GM21528 (cell line): ENCODE measurements around the gene AOAH.
A peak's percentile ranks its signal among the peaks of the same experiment; 100 is the strongest.

Experiments
- ATAC-seq: cut with Tn5 transposase; IDR thresholded peaks from one replicate; pipeline ENCODE4 v1.9.1; 2021; ENCODE audit warnings: mild to moderate bottlenecking, moderate library complexity; ENCODE audit not compliant: unreplicated experiment, low FRiP score

AOAH gene

GRCh38 chr7:36723951-36724664, at the start of gene AOAH:
TSS of gene AOAH (minus strand) at chr7:36724494. CDS start at chr7:36724148, 346 bp downstream.
- peak; percentile 84 for ATAC-seq

- no peak for ATAC-seq
Measured at GRCh38 chr7:36766451-36766850, 42.2 kb upstream of the AOAH start.

GRCh38 chr7:36765605-36766004, 41.3 kb upstream of the AOAH start:
- ATAC-seq = no peak

GRCh38 chr7:36764929-36765328, 40.6 kb upstream of the AOAH start:
- no peak for ATAC-seq

- no peak for ATAC-seq
Measured at GRCh38 chr7:36763132-36763816, 39.0 kb upstream of the AOAH start.

- ATAC-seq = no peak
Measured at GRCh38 chr7:36762394-36762793, 38.1 kb upstream of the AOAH start.

- no peak for ATAC-seq
Measured at GRCh38 chr7:36761835-36762234, 37.5 kb upstream of the AOAH start.

GRCh38 chr7:36760856-36761762, 36.8 kb upstream of the AOAH start:
- no peak for ATAC-seq

GRCh38 chr7:36758879-36759278, 34.6 kb upstream of the AOAH start:
- ATAC-seq = no peak

GRCh38 chr7:36755484-36755883, 31.2 kb upstream of the AOAH start:
- ATAC-seq = no peak

GRCh38 chr7:36752026-36752711, 27.9 kb upstream of the AOAH start:
- ATAC-seq = no peak

GRCh38 chr7:36750451-36750850, 26.2 kb upstream of the AOAH start:
- ATAC-seq = no peak

- ATAC-seq = no peak
Measured at GRCh38 chr7:36749282-36749960, 25.1 kb upstream of the AOAH start.

- no peak for ATAC-seq
Measured at GRCh38 chr7:36748017-36748487, 23.8 kb upstream of the AOAH start.

GRCh38 chr7:36747280-36748016, 23.2 kb upstream of the AOAH start:
- no peak for ATAC-seq

GRCh38 chr7:36746347-36746746, 22.1 kb upstream of the AOAH start:
- ATAC-seq = no peak

GRCh38 chr7:36742911-36743775, 18.8 kb upstream of the AOAH start:
- peak; percentile 50 for ATAC-seq

- no peak for ATAC-seq
Measured at GRCh38 chr7:36741866-36742265, 17.6 kb upstream of the AOAH start.
